ENCODE data around the gene RTTN.
"Not testable (repeated sequence)": the region's sequence is repeated elsewhere in the genome, so short reads cannot be mapped to it uniquely, and the experiment has no call there.

The RTTN gene, protein sequence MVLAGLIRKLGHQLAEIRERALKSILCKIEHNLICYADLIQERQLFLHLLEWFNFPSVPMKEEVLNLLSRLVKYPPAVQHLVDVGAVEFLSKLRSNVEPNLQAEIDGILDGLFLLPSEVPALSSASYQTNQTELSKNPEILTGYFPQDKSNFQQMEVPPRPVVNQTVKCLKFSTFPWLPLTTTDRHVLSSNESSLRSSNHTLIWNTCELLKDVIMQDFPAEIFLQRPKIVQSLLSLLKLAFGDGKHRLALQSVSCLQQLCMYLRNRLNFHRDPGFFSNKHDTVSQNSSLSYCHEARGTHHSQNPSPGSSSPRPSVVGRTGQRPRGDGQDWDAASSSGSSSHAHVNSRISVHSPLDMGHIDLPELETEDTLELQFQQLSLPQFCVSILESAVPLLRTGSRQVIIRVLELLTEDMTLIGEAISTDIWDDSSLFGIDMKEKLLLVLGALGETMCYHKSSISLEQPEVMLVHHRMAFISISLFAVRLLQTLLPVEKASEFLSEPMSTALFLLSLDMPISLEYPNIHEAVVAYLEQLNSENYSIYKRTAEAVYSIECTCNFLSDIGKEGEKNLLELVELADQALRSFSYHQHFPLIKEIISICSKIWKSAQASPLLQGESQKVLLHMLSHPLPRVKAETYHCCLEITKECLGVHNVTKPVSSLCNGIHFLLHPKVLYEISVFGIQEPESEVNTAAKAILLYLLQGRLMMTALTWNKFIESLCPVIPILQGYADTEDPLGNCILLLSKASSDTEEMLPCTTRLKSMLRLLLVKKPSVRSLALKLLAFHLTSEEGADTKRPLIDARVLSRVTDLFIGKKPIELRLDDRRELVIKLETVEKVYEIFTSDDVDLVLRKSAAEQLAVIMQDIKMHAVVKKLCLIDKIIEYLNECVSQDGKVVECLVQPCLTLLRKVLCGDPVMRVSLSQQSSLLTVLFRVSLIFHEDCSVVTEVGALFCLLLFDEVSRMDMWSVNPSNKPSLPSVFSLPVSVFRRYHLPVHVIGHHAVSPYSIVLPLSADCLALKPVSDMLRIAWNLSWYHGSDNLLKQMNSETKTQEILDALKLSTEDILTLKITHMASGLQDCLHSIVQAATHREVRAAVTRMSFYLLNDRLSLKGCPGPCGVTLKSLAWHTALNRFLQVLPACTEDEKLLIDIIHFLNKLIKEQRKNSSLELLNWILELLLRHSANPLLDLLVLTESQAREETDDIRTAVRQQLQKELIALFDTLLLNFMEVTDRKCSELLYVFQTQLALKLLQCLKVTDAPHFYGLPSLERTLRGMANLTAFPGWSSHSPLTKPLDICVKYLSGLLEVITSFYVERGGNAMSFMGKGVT (N-terminal part only)

DNA sequence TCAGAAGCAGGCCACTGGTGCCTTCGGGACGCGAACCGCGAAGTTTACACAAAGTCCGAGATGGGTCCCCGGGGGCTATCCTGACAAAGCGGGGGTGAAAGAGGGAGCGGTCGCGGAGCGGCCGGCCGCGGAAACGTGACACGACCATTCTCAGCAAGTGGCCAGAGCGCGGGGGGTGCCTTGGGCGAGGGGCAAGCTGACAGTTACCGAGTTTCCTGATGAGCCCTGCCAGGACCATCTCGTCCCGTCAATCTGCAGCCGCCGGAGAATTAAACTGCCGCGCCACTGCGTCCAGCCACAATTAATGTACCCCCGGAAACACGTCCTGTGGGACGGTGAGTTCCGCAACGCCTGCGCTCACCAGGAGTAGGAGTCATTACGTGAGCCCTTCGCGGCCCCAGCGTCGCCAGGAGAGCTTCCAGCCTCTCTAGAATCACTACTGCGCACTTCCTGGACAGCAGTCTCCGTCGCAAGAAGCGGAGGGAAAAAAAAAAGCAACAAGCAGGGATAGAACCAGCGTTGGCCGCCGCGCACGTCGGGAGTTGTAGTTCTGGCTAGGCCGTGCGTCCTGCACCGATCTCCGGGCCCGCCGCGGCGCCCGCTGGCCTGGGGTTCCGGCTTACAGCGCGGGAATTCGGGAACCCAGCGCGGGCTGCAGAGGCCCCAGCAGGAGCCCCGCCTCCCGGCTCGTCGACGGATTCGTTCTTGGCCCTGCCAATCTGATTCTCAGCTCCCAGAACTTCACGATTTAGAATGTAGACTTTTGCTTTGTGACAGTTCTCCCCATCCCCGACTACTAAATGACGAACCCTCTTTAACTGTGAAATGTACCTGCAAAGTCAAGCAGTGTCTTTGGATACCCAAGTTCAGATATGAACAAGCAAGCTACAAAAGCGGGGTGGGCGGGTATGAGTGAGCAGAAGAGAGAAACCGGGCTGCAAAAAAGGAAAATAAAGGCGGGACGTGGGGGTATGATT is at the start of gene RTTN:
TSS of gene RTTN (minus strand) at position 267 of the 977 bp plus-strand sequence. CDS start at position 238, 29 bp downstream.
- H3K4me3 ChIP-seq (ENCODE audit: low read length), result peak within 1 kb of the TSS; percentile 90
- H3K27ac ChIP-seq (ENCODE audit: low read length), result peak within 1 kb of the TSS; percentile 85
- no peaks in the 10 kb centered on the region for H3K27me3 ChIP-seq (ENCODE audit: control insufficient read depth, insufficient read depth, low read length)

DNA sequence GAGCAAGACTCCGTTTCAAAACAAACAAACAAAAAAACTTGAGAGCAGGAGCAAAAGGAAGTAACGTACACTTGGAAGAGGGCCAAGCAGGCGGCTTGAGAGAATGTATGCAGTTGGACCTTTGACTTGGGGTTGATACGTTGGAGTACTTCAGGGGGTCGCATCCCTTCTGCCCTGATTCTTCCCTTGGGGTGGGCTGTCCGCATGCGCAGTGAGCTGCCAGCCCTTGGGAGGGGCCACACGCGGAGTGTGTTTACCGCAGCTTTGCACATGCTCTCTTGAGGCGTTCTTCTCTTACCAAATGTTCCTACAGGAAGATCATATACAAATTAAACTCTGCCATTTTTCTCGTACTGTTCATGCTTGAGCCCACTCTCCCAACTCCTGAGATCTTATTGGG is 45.3 kb upstream of the RTTN start:
- H3K27ac ChIP-seq (ENCODE audit: low read length), result no peak overlapping the region

More for the DNA sequence above, at the start of gene RTTN:
- no peaks in the 10 kb centered on the region for H3K9me3 ChIP-seq (ENCODE audit: control insufficient read depth, low read depth, low read length)
- peaks cover 3% of the 10 kb centered on the region for H3K36me3 ChIP-seq (ENCODE audit: control insufficient read depth, low read depth, low read length)
- peaks cover 3% of the 10 kb centered on the region for H3K4me1 ChIP-seq (ENCODE audit: control insufficient read depth, low read depth, low read length)
- H3K9ac ChIP-seq (ENCODE audit: low read length), result peak within 1 kb of the TSS; percentile 71

DNA sequence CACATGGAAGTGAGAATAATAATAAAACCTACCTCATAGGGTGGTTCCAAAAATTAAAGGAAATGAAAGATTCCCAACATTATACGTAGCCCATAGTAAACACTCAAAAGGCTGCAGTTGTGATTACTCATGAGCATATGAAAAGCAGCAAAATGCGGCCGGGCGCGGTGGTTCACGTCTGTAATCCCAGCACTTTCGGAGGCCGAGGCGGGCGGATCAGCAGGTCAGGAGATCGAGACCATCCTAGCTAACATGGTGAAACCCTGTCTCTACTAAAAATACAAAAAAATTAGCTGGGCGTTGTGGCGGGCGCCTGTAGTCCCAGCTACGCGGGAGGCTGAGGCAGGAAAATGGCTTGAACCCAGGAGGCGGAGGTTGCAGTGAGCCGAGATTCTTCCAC is 44.4 kb upstream of the RTTN start:
- not testable (repeated sequence) for H3K9me3 ChIP-seq (ENCODE audit: control insufficient read depth, low read depth, low read length); H3K36me3 ChIP-seq (ENCODE audit: control insufficient read depth, low read depth, low read length); H3K4me1 ChIP-seq (ENCODE audit: control insufficient read depth, low read depth, low read length); H3K9ac ChIP-seq (ENCODE audit: low read length); H3K27me3 ChIP-seq (ENCODE audit: control insufficient read depth, insufficient read depth, low read length); H3K27ac ChIP-seq (ENCODE audit: low read length); H3K4me3 ChIP-seq (ENCODE audit: low read length)

More for the DNA sequence above, 45.3 kb upstream of the RTTN start:
- no peak overlapping the region for H3K9ac ChIP-seq (ENCODE audit: low read length)
- no peaks in the 10 kb centered on the region for H3K36me3 ChIP-seq (ENCODE audit: control insufficient read depth, low read depth, low read length)
- no peak overlapping the region for H3K4me3 ChIP-seq (ENCODE audit: low read length)
- no peaks in the 10 kb centered on the region for H3K9me3 ChIP-seq (ENCODE audit: control insufficient read depth, low read depth, low read length)
- no peaks in the 10 kb centered on the region for H3K27me3 ChIP-seq (ENCODE audit: control insufficient read depth, insufficient read depth, low read length)
- H3K4me1 ChIP-seq (ENCODE audit: control insufficient read depth, low read depth, low read length), result no peaks in the 10 kb centered on the region

DNA sequence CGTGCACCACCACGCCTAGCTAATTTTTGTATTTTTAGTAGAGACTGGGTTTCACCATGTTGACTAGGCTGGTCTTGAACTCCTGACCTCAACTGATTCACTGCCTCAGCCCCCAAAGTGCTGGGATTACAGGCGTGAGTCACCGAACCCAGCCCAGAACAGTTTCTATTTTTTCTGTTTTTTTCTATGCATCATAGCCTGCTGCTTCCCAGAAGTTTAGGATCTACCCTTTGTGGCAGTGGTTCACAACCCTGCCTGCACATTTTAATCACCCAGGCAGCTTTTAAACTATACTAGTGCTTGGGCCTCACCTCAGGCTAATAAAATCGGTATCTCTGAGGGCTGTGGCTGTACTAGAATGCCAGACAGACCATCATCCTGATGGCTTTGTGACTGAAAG is 43.6 kb upstream of the RTTN start:
- Histone ChIP-seq H3K27ac (ENCODE audit: low read length) (no peak overlapping the region), H3K9me3 (ENCODE audit: control insufficient read depth, low read depth, low read length) (no peaks in the 10 kb centered on the region), H3K36me3 (ENCODE audit: control insufficient read depth, low read depth, low read length) (no peaks in the 10 kb centered on the region), H3K9ac (ENCODE audit: low read length) (no peak overlapping the region), H3K4me1 (ENCODE audit: control insufficient read depth, low read depth, low read length) (no peaks in the 10 kb centered on the region), H3K27me3 (ENCODE audit: control insufficient read depth, insufficient read depth, low read length) (no peaks in the 10 kb centered on the region), H3K4me3 (ENCODE audit: low read length) (no peak overlapping the region)

DNA sequence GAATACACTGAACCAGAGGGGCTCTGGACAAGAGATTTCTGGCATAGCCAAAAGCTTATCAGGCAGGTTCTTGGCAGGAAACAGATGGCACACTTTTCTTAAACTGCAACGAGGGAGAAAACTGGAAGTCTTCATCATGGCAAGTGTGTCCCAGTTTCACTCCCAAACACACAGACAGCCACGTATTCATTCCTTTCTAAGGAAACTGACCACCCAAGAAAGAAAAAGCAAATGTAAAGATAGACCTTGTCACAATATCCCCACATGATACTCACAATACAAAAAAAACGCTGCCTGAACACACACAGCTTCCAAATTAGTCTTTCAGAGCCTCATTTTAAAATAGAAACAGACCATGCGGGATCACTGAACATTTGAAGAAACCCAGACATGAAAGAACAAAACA is 40.6 kb upstream of the RTTN start:
- Histone ChIP-seq H3K36me3 (ENCODE audit: control insufficient read depth, low read depth, low read length) (no peaks in the 10 kb centered on the region), H3K4me1 (ENCODE audit: control insufficient read depth, low read depth, low read length) (no peaks in the 10 kb centered on the region), H3K4me3 (ENCODE audit: low read length) (no peak overlapping the region), H3K9me3 (ENCODE audit: control insufficient read depth, low read depth, low read length) (no peaks in the 10 kb centered on the region), H3K27me3 (ENCODE audit: control insufficient read depth, insufficient read depth, low read length) (no peaks in the 10 kb centered on the region), H3K27ac (ENCODE audit: low read length) (no peak overlapping the region), H3K9ac (ENCODE audit: low read length) (no peak overlapping the region)

DNA sequence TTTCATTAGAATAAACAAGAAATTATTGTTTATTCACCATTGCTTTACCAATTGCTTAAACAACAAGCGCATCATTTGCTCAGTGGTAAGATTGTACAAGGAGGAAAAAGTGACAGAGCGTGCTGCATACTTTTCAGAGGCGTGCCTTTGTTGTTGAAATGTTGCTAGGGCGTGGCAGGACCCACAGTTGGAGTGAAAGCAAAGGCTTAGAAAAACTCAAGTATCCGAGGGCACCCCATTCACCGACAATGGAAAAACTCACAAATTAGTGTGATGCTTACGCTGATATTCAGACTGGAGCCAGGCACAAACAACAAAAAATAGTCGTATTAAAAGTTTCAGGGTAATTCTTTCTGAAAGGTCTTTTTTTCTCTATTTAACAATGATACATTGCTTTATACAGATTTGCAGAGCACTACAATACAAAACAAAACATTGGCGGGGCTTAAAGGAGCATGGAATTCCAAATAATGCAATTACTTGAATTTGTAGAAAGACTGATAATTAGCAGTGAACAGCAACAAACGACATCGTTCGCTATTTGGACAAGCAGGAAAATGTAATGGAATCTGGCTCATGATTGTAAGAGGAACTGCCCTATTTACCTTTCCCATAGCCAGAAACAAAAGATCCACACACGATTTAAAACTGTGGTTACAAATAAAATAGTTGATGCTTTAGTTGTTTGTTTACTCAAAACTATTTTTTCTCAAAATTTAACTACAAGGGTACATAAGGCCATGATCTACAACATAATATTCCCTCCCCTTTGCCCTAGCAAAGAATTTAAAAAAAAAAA is 37.8 kb upstream of the RTTN start:
- Histone ChIP-seq H3K27ac (ENCODE audit: low read length) (no peak overlapping the region), H3K9me3 (ENCODE audit: control insufficient read depth, low read depth, low read length) (no peaks in the 10 kb centered on the region), H3K9ac (ENCODE audit: low read length) (no peak overlapping the region), H3K4me1 (ENCODE audit: control insufficient read depth, low read depth, low read length) (no peaks in the 10 kb centered on the region), H3K4me3 (ENCODE audit: low read length) (no peak overlapping the region), H3K36me3 (ENCODE audit: control insufficient read depth, low read depth, low read length) (no peaks in the 10 kb centered on the region), H3K27me3 (ENCODE audit: control insufficient read depth, insufficient read depth, low read length) (no peaks in the 10 kb centered on the region)

DNA sequence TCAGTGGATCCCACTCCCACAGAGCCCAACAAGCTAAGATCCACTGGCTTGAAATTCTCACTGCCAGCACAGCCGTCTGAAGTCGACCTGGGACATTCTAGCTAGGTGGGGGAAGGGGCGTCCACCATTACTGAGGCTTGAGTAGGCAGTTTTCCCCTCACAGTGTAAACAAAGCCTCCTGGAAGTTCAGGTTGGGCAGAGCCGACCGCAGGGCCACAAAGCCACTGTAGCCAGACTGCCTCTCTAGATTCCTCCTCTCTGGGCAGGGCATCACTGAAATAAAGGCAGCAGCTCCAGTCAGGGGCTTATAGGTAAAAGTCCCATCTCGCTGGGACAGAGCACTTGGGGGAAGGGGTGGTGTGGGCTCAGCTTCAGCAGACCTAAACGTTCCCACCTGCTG is 31.4 kb upstream of the RTTN start:
- not testable (repeated sequence) for H3K36me3 ChIP-seq (ENCODE audit: control insufficient read depth, low read depth, low read length); H3K4me3 ChIP-seq (ENCODE audit: low read length); H3K9ac ChIP-seq (ENCODE audit: low read length); H3K27me3 ChIP-seq (ENCODE audit: control insufficient read depth, insufficient read depth, low read length); H3K9me3 ChIP-seq (ENCODE audit: control insufficient read depth, low read depth, low read length); H3K27ac ChIP-seq (ENCODE audit: low read length); H3K4me1 ChIP-seq (ENCODE audit: control insufficient read depth, low read depth, low read length)

DNA sequence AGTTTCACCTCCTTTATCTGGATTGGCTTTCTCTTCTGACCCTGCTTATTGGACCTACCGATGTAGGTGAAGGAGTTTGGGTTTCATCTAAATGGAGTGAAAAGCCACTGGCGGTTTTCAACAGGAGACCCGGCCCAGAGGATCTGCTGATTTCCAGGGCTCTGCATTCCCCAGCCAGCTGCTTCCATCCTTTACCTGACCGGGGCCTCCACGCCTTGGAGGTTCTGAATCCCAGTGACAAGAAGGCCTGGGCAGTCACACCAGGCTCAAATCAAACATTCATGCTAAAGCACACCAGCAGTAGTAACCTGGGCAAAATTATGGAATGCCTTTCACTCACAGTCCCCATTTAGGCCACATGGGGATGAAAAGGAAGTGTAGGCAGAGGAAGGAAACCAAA is 30.0 kb upstream of the RTTN start:
- Histone ChIP-seq H3K36me3 (ENCODE audit: control insufficient read depth, low read depth, low read length) (no peaks in the 10 kb centered on the region), H3K27me3 (ENCODE audit: control insufficient read depth, insufficient read depth, low read length) (no peaks in the 10 kb centered on the region), H3K27ac (ENCODE audit: low read length) (no peak overlapping the region), H3K4me3 (ENCODE audit: low read length) (no peak overlapping the region), H3K9me3 (ENCODE audit: control insufficient read depth, low read depth, low read length) (no peaks in the 10 kb centered on the region), H3K9ac (ENCODE audit: low read length) (no peak overlapping the region), H3K4me1 (ENCODE audit: control insufficient read depth, low read depth, low read length) (no peaks in the 10 kb centered on the region)

DNA sequence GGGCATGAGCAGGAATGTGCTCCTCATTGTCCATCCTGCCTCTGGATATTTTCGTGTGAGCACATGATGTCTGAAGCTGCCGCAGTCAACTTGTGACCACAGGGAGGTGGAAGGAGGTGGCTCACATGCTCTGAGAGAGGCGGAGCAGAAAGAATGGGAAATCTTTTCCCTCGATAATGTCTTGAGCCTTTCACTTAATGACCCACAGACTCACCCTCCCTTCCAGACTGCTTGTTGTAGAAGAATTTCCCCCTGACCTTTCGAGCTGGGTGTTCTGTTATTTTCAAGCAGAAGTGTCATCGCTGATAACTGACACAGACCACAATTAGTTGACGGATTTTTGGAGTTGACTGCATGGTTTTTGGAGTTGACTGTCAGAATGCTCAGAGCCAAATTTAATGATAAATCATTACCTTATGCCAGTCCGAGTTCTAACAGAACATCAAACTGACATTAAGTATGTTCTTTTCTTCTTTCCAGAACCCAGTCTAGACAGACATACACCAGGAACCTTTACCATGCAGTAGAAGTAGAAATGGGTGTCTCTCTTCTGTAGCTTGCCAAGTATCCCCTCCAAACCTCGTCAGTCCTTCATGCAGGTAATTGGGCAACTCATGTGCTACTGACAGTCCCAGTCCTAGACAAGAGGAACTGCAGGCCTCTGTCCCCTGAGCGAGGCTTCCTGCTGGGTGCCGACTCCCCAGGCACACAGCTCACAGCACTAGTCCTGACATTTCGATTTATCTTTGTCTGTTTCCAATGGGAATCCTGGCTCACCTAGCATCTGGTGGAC is 29.4 kb upstream of the RTTN start:
- Histone ChIP-seq H3K4me3 (ENCODE audit: low read length) (no peak overlapping the region), H3K36me3 (ENCODE audit: control insufficient read depth, low read depth, low read length) (no peaks in the 10 kb centered on the region), H3K27ac (ENCODE audit: low read length) (no peak overlapping the region), H3K4me1 (ENCODE audit: control insufficient read depth, low read depth, low read length) (no peaks in the 10 kb centered on the region), H3K9me3 (ENCODE audit: control insufficient read depth, low read depth, low read length) (no peaks in the 10 kb centered on the region), H3K27me3 (ENCODE audit: control insufficient read depth, insufficient read depth, low read length) (no peaks in the 10 kb centered on the region), H3K9ac (ENCODE audit: low read length) (no peak overlapping the region)

All from iPS-18a (cell line).